Hematopoietic multipotent progenitor cell treated with erythropoietin and hydrocortisone succinate and interleukin-3 and kit ligand, for 17 days (in vitro differentiated cells): Measurements from ENCODE around the gene PAX2.

ENCODE experiments used
- DNase-seq: peaks from one replicate; pipeline ENCODE4 v3.0.0-alpha.2; 2015; ENCODE audit warnings: low spot score

PAX2 gene

GRCh38 chr10:100791369-100792058, 46.1 kb downstream of the PAX2 start:
- no peak for DNase-seq

- no peak for DNase-seq
Observed at GRCh38 chr10:100792574-100792973, 47.2 kb downstream of the PAX2 start.

- no peak for DNase-seq
Observed at GRCh38 chr10:100793055-100793454, 47.7 kb downstream of the PAX2 start.

- DNase-seq: no peak
Observed at GRCh38 chr10:100799881-100800280, 54.5 kb downstream of the PAX2 start.

GRCh38 chr10:100800931-100801330, 55.5 kb downstream of the PAX2 start:
- no peak for DNase-seq

GRCh38 chr10:100802196-100802595, 56.8 kb downstream of the PAX2 start:
- DNase-seq: no peak

GRCh38 chr10:100802607-100803006, 57.2 kb downstream of the PAX2 start:
- DNase-seq: no peak

- no peak for DNase-seq
Observed at GRCh38 chr10:100803492-100803891, 58.1 kb downstream of the PAX2 start.

GRCh38 chr10:100803908-100804307, 58.5 kb downstream of the PAX2 start:
- no peak for DNase-seq

- no peak for DNase-seq
Observed at GRCh38 chr10:100805543-100806355, 60.4 kb downstream of the PAX2 start.

GRCh38 chr10:100806356-100806645, 60.9 kb downstream of the PAX2 start:
- no peak for DNase-seq

GRCh38 chr10:100807241-100807951, 62.0 kb downstream of the PAX2 start:
- DNase-seq: no peak

- no peak for DNase-seq
Observed at GRCh38 chr10:100808876-100809275, 63.5 kb downstream of the PAX2 start.

GRCh38 chr10:100810091-100810834, 64.9 kb downstream of the PAX2 start:
- no peak for DNase-seq

GRCh38 chr10:100810835-100811116, 65.4 kb downstream of the PAX2 start:
- DNase-seq: no peak

GRCh38 chr10:100811261-100811660, 65.9 kb downstream of the PAX2 start:
- no peak for DNase-seq

- no peak for DNase-seq
Observed at GRCh38 chr10:100811752-100812750, 66.7 kb downstream of the PAX2 start.

- DNase-seq: no peak
Observed at GRCh38 chr10:100812978-100813377, 67.6 kb downstream of the PAX2 start.

- DNase-seq: no peak
Observed at GRCh38 chr10:100814751-100815474, 69.5 kb downstream of the PAX2 start.

- no peak for DNase-seq
Observed at GRCh38 chr10:100816671-100817070, 71.3 kb downstream of the PAX2 start.
